Nephron (organoid): Measurements from ENCODE around the gene ZNF445.
"Not testable (repeated sequence)": the region's sequence is repeated elsewhere in the genome, so short reads cannot be mapped to it uniquely, and the experiment has no call there.

Source experiments
- H3K27ac Mint-ChIP-seq, 3 experiments: 2 replicates each; pipeline ENCODE4 v1.8.0; 2020; ENCODE audit warnings: mixed read lengths in 3 of 3, mild to moderate bottlenecking in 2 of 3, moderate library complexity in 1 of 3
- H3K27me3 Mint-ChIP-seq: 2 replicates; pipeline ENCODE4 v1.8.0; 2021; ENCODE audit warnings: low read depth, mild to moderate bottlenecking, moderate library complexity, mixed read lengths
- H3K36me3 Mint-ChIP-seq: 2 replicates; pipeline ENCODE4 v1.8.0; 2020; ENCODE audit warnings: low read depth, mixed read lengths
- H3K4me1 Mint-ChIP-seq: 2 replicates; pipeline ENCODE4 v1.8.0; 2020; ENCODE audit warnings: mixed read lengths
- H3K4me3 Mint-ChIP-seq, 3 experiments: 2 replicates each; pipeline ENCODE4 v1.8.0; 2020; ENCODE audit warnings: mild to moderate bottlenecking in 3 of 3, mixed read lengths in 3 of 3, moderate library complexity in 2 of 3
- H3K9me3 Mint-ChIP-seq: 2 replicates; pipeline ENCODE4 v1.8.0; 2020; ENCODE audit warnings: mixed read lengths
- CTCF ChIP-seq, 3 experiments: fragments of 200-600 bp; sonication (generic); IDR thresholded peaks; one replicate each; pipeline ENCODE4 v1.5.0; 2021; ENCODE audit warnings: antibody characterized with exemption in 3 of 3; ENCODE audit not compliant: unreplicated experiment in 3 of 3

ZNF445 gene

GRCh38 chr3:44421280-44421679, 56.2 kb downstream of the ZNF445 start:
- no peak for TF ChIP-seq CTCF (IDR thresholded peaks at IDR 0.05; ENCODE audit: unreplicated experiment in 3 of 3)
- Mint-ChIP-seq H3K4me3 (no peak overlapping the region), H3K9me3 (no peaks in the 10 kb centered on the region), H3K27ac (no peak overlapping the region), H3K27me3 (peaks cover 4% of the 10 kb centered on the region), H3K36me3 (no peaks in the 10 kb centered on the region), H3K4me1 (no peaks in the 10 kb centered on the region)

GRCh38 chr3:44420676-44421075, 56.8 kb downstream of the ZNF445 start:
- Mint-ChIP-seq H3K9me3 (no peaks in the 10 kb centered on the region), H3K27me3 (peaks cover 4% of the 10 kb centered on the region), H3K4me1 (no peaks in the 10 kb centered on the region), H3K4me3 (no peak overlapping the region), H3K27ac (no peak overlapping the region), H3K36me3 (no peaks in the 10 kb centered on the region)
- no peak for TF ChIP-seq CTCF (IDR thresholded peaks at IDR 0.05; ENCODE audit: unreplicated experiment in 3 of 3)

- Mint-ChIP-seq H3K36me3 (no peaks in the 10 kb centered on the region), H3K9me3 (no peaks in the 10 kb centered on the region), H3K27me3 (peaks cover 4% of the 10 kb centered on the region), H3K4me3 (no peak overlapping the region), H3K27ac (no peak overlapping the region), H3K4me1 (no peaks in the 10 kb centered on the region)
- no peak for TF ChIP-seq CTCF (IDR thresholded peaks at IDR 0.05; ENCODE audit: unreplicated experiment in 3 of 3)
Observed at GRCh38 chr3:44419923-44420650, 57.4 kb downstream of the ZNF445 start.

- peaks cover 4% of the 10 kb centered on the region for H3K27me3 Mint-ChIP-seq
- H3K27ac Mint-ChIP-seq: no peak overlapping the region
- no peak for TF ChIP-seq CTCF (IDR thresholded peaks at IDR 0.05; ENCODE audit: unreplicated experiment in 3 of 3)
Observed at GRCh38 chr3:44419116-44419922, 58.2 kb downstream of the ZNF445 start.

GRCh38 chr3:44418549-44418948, 58.9 kb downstream of the ZNF445 start:
- Mint-ChIP-seq H3K36me3 (no peaks in the 10 kb centered on the region), H3K27me3 (peaks cover 4% of the 10 kb centered on the region), H3K9me3 (no peaks in the 10 kb centered on the region), H3K4me1 (no peaks in the 10 kb centered on the region), H3K4me3 (no peak overlapping the region), H3K27ac (no peak overlapping the region)
- no peak for TF ChIP-seq CTCF (IDR thresholded peaks at IDR 0.05; ENCODE audit: unreplicated experiment in 3 of 3)

More at GRCh38 chr3:44419116-44419922, 58.2 kb downstream of the ZNF445 start:
- Mint-ChIP-seq H3K4me1 (no peaks in the 10 kb centered on the region), H3K4me3 (no peak overlapping the region), H3K9me3 (no peaks in the 10 kb centered on the region), H3K36me3 (no peaks in the 10 kb centered on the region)

- not testable (repeated sequence) for H3K36me3 Mint-ChIP-seq, H3K4me3 Mint-ChIP-seq, H3K27ac Mint-ChIP-seq, H3K4me1 Mint-ChIP-seq, H3K27me3 Mint-ChIP-seq, H3K9me3 Mint-ChIP-seq
Observed at GRCh38 chr3:44418118-44418517, 59.4 kb downstream of the ZNF445 start.
